ENCODE measurements around the gene DEDD2. TPM values are rescaled to one million over a fixed set of nuclear protein-coding genes. Genes with fewer than 3 reads are reported as not detected.

The DEDD2 gene
- total RNA-seq, 1 donor from 2014 or later, result 25.3 TPM

DNA sequence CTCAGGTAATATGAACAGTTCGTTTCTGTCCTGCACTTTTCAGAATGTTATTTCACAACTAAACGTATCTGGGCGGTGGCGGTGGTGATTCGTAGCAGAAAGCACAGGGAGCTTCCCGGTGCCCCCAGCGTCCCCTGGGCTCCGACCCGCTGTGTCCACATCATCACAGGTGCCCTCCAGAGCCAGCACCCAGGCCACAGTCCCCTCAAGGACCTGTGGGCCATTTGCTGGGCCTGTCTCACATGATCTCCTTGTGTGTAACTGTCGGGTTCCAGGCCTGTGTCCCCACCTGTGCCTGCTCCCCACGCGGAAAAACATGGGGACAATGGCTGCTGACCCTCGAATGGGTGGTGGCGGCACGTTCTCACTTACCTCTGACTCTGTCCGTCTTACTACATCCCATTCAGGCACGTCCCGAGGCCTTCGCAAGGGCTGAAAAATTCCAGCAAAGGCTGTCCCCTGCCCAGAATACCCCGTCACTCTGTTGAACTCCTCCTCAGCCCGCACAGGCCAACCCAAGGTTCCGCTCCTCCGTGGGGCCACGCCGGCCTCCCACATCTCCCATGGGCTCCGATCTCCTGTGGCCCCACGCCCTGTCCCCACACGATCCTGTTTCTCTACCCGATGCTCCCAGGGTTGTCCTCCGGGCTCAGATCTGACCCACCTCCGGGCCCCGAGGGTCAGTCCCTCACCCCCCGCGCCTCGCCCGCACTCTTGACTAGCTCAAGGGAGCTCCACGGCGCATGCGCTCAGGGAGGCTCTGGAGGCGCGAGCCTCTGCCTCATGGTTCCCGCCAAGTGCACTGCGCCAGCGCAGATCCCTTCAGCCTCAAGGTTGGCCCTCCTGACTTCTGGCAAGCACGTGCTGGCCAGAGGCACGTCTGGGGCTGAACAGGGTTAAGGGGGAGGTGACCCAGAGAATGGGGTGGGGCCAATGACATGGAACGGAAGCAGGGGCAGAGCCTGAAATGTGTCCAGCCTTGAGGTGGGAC is 21.2 kb downstream of the DEDD2 start:
- TF ChIP-seq POLR2A (IDR thresholded peaks at IDR 0.05), result no peak
- H3K36me3 ChIP-seq, result peaks cover 0 to 29% of the 10 kb centered on the region in 2 donors
- H3K4me1 ChIP-seq, result peaks cover 26% of the 10 kb centered on the region
- H3K9me3 ChIP-seq, result no peaks in the 10 kb centered on the region
- no peak overlapping the region for H3K4me3 ChIP-seq
- H3K27me3 ChIP-seq, result no peaks in the 10 kb centered on the region
- intact Hi-C loops (cut with DNase I), result no loop called here
- DNase-seq (ENCODE audit: extremely low spot score in 2 of 2), result no peak
- no peak overlapping the region for H3K27ac ChIP-seq

GRCh38 chr19:42193706-42194105 is 23.8 kb downstream of the DEDD2 start:
- no peak for TF ChIP-seq POLR2A (IDR thresholded peaks at IDR 0.05)
- no peak for TF ChIP-seq CTCF (IDR thresholded peaks at IDR 0.05)
- no peak for TF ChIP-seq POLR2AphosphoS5 (IDR thresholded peaks at IDR 0.05; ENCODE audit: insufficient read depth in 1 of 2, low read depth in 1 of 2)
- intact Hi-C loops (cut with DNase I), result no loop called here
- Histone ChIP-seq H3K4me3 (no peak overlapping the region), H3K36me3 (peaks cover 0 to 13% of the 10 kb centered on the region in 2 donors), H3K27me3 (no peaks in the 10 kb centered on the region), H3K27ac (no peak overlapping the region), H3K4me1 (peaks cover 4% of the 10 kb centered on the region), H3K9me3 (no peaks in the 10 kb centered on the region)
- no peak for DNase-seq (ENCODE audit: extremely low spot score in 2 of 2)

DNA sequence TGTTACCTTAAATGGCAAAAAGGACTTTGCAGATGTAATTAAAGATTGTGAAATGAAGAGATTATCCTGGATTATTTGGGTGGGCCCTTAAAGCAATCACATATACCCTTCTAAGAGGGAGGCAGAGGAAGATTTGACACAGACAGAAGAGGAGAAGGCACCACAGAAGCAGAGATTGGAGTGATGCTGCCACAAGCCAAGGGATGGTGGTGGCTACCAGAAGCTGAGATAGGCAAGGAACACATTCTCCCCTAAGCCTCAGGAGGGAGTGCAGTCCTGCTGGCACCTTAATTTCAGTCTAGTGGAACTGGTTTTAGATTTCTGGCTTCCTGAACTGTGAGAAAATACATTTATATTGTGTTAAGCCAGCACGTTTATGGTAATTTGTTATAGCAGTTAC is 24.2 kb downstream of the DEDD2 start:
- H3K27me3 ChIP-seq, result no peaks in the 10 kb centered on the region
- TF ChIP-seq POLR2AphosphoS5 (IDR thresholded peaks at IDR 0.05; ENCODE audit: insufficient read depth in 1 of 2, low read depth in 1 of 2), result no peak
- TF ChIP-seq POLR2A (IDR thresholded peaks at IDR 0.05), result no peak
- TF ChIP-seq CTCF (IDR thresholded peaks at IDR 0.05), result no peak
- no peak for DNase-seq (ENCODE audit: extremely low spot score in 2 of 2)
- H3K27ac ChIP-seq, result no peak overlapping the region
- intact Hi-C loops (cut with DNase I), result no loop called here
- no peak overlapping the region for H3K4me3 ChIP-seq
- no peaks in the 10 kb centered on the region for H3K9me3 ChIP-seq
- peaks cover 4% of the 10 kb centered on the region for H3K4me1 ChIP-seq
- peaks cover 0 to 9% of the 10 kb centered on the region in 2 donors for H3K36me3 ChIP-seq

DNA sequence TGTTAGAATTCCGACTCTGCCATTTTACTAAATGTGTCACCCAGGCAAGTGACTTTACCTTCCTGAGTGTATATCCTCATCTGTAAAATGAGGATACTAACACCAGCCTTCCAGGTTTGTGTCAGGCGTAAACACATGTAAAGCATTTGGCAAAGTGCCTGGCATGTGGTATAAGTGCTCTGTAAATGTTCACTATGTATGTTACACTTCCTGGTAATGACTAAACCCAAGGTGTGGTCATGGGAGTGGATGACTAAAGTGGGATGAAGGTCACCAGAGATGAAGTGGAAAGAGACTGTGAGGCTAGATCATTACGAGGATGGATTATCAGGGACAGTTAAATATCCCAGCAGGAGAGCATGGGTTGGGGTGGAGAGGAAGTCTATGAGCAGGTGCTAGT is 25.6 kb downstream of the DEDD2 start:
- no peaks in the 10 kb centered on the region for H3K9me3 ChIP-seq
- H3K36me3 ChIP-seq, result no peaks in the 10 kb centered on the region
- no peaks in the 10 kb centered on the region for H3K27me3 ChIP-seq
- no peak overlapping the region for H3K4me3 ChIP-seq
- DNase-seq (ENCODE audit: extremely low spot score in 2 of 2), result no peak
- peaks cover 4% of the 10 kb centered on the region for H3K4me1 ChIP-seq
- intact Hi-C loops (cut with DNase I), result no loop called here
- TF ChIP-seq CTCF (IDR thresholded peaks at IDR 0.05) (no peak), POLR2AphosphoS5 (IDR thresholded peaks at IDR 0.05; ENCODE audit: insufficient read depth in 1 of 2, low read depth in 1 of 2) (peak in 1 of 2 donors; percentile 87)
- no peak overlapping the region for H3K27ac ChIP-seq

GRCh38 chr19:42191330-42191729 is 26.1 kb downstream of the DEDD2 start:
- intact Hi-C loops (cut with DNase I), result no loop called here
- no peak overlapping the region for H3K27ac ChIP-seq
- H3K9me3 ChIP-seq, result no peaks in the 10 kb centered on the region

More at GRCh38 chr19:42191330-42191729, 26.1 kb downstream of the DEDD2 start:
- Histone ChIP-seq H3K36me3 (no peaks in the 10 kb centered on the region), H3K4me3 (no peak overlapping the region), H3K27me3 (no peaks in the 10 kb centered on the region), H3K4me1 (peaks cover 4% of the 10 kb centered on the region)
- TF ChIP-seq POLR2AphosphoS5 (IDR thresholded peaks at IDR 0.05; ENCODE audit: insufficient read depth in 1 of 2, low read depth in 1 of 2), result no peak
- TF ChIP-seq CTCF (IDR thresholded peaks at IDR 0.05), result no peak
- no peak for TF ChIP-seq POLR2A (IDR thresholded peaks at IDR 0.05)
- no peak for DNase-seq (ENCODE audit: extremely low spot score in 2 of 2)
